Neural progenitor cell (in vitro differentiated cells): ENCODE measurements around the gene MRPS15.

Experiments
- CTCF ChIP-seq: fragments of 200-600 bp; sonication (generic); IDR thresholded peaks from 2 replicates; pipeline ENCODE4 v1.5.1; 2017; ENCODE audit warnings: antibody characterized with exemption, mild to moderate bottlenecking
- EZH2 ChIP-seq: fragments of 200-600 bp; sonication (generic); IDR thresholded peaks from 2 replicates; pipeline ENCODE4 v1.6.1; 2017; ENCODE audit warnings: antibody characterized with exemption, mild to moderate bottlenecking, moderate library complexity
- EZH2phosphoT487 ChIP-seq: fragments of 200-600 bp; sonication (generic); IDR thresholded peaks from 2 replicates; pipeline ENCODE4 v1.6.1; 2017; ENCODE audit warnings: antibody characterized with exemption

GRCh38 chr1:36420409-36420808 lies 43.8 kb downstream of the MRPS15 start:
- no peak for TF ChIP-seq EZH2
- no peak for TF ChIP-seq CTCF
- no peak for TF ChIP-seq EZH2phosphoT487
